A673 (cell line): ENCODE results near the gene MYH3. TPM values are rescaled to one million over a fixed set of nuclear protein-coding genes. Genes with fewer than 3 reads are reported as not detected.

Source experiments
- Bru-seq: library from RNA; stranded (reverse); fragments of 400-500 nt; gene quantifications from one replicate; lab custom pipeline; 2021; lab: Mats Ljungman, UMichigan
- BruChase-seq, 2 experiments: library from RNA; stranded (reverse); fragments of 400-500 nt; gene quantifications; one replicate each; lab custom pipeline; 2021; lab: Mats Ljungman, UMichigan
- BruUV-seq: library from RNA; stranded (reverse); fragments of 400-500 nt; replicated peaks from 2 replicates; lab custom pipeline; 2021; lab: Mats Ljungman, UMichigan
- CTCF ChIA-PET: fragments of 300-600 bp; sonication (Branson Sonifier 250); formaldehyde crosslinking; loops from one replicate; lab custom pipeline; 2022; ENCODE audit warnings: antibody characterized with exemption; lab: Charles Lee
- POLR2A ChIA-PET: fragments of 300-600 bp; sonication (Branson Sonifier 250); formaldehyde crosslinking; loops from one replicate; lab custom pipeline; 2022; ENCODE audit warnings: antibody characterized with exemption; ENCODE audit not compliant: low non-redundant PET; lab: Charles Lee
- DNase-seq: peaks from one replicate; pipeline ENCODE4 v3.0.0-alpha.2; 2015; ENCODE audit warnings: low spot score
- H3K27ac ChIP-seq: fragments of 200-600 bp; sonication (generic); 2 replicates; pipeline ENCODE4 v1.5.1; 2016; ENCODE audit warnings: mixed run types, low read depth, mild to moderate bottlenecking, mixed read lengths, antibody characterized with exemption, low read length; ENCODE audit not compliant: poor library complexity, severe bottlenecking
- H3K27me3 ChIP-seq: fragments of 200-600 bp; sonication (generic); replicated peaks from 2 replicates; pipeline ENCODE4 v1.6.1; 2017; ENCODE audit warnings: mixed run types, low read depth, mild to moderate bottlenecking, mixed read lengths, antibody characterized with exemption, low read length; ENCODE audit not compliant: insufficient read depth, poor library complexity
- H3K36me3 ChIP-seq: fragments of 200-600 bp; sonication (generic); 2 replicates; pipeline ENCODE4 v1.6.1; 2016; ENCODE audit warnings: mixed run types, mild to moderate bottlenecking, mixed read lengths, antibody characterized with exemption, low read length; ENCODE audit not compliant: insufficient read depth, poor library complexity, severe bottlenecking
- H3K4me1 ChIP-seq: fragments of 200-600 bp; sonication (generic); 2 replicates; pipeline ENCODE4 v1.6.1; 2017; ENCODE audit warnings: mixed run types, mild to moderate bottlenecking, mixed read lengths, antibody characterized with exemption, low read length; ENCODE audit not compliant: insufficient read depth, poor library complexity, severe bottlenecking
- H3K4me3 ChIP-seq: fragments of 200-600 bp; sonication (generic); 2 replicates; pipeline ENCODE4 v1.5.1; 2016; ENCODE audit warnings: low read depth, mixed run types, mild to moderate bottlenecking, mixed read lengths, low read length; ENCODE audit not compliant: poor library complexity, severe bottlenecking
- H3K9me3 ChIP-seq: fragments of 200-600 bp; sonication (generic); 2 replicates; pipeline ENCODE4 v1.6.1; 2016; ENCODE audit warnings: mixed run types, low read depth, mild to moderate bottlenecking, mixed read lengths, antibody characterized with exemption, low read length; ENCODE audit not compliant: poor library complexity, severe bottlenecking
- CTCF ChIP-seq: fragments of 300-800, 200-600 bp; sonication (generic); conservative IDR thresholded peaks from 2 replicates; pipeline ENCODE4 v1.5.1; 2017; ENCODE audit warnings: low read depth, mild to moderate bottlenecking, antibody characterized with exemption, low read length, moderate library complexity, mixed read lengths
- EZH2 ChIP-seq: fragments of 200-600 bp; sonication (generic); IDR thresholded peaks from 2 replicates; pipeline ENCODE4 v1.6.1; 2017; ENCODE audit warnings: borderline replicate concordance, low read depth, mild to moderate bottlenecking, mixed read lengths, antibody characterized with exemption, low read length; ENCODE audit not compliant: poor library complexity, severe bottlenecking
- intact Hi-C: fragments of 100-400 bp; cut with micrococcal nuclease; formaldehyde crosslinking; loops from one replicate; pipeline ENCODE4 v1.10.0; 2022; ENCODE audit not compliant: unreplicated experiment
- long read RNA-seq: library from polyadenylated mRNA; stranded (forward); transcript quantifications from one replicate; pipeline ENCODE4 v2.0.0, GENCODE V29; 2022
- total RNA-seq: library from RNA; stranded (reverse); gene quantifications from 2 replicates; pipeline ENCODE4 v1.2.3, GENCODE V29; 2021

The MYH3 gene
- total RNA-seq (2.1 and 3.2 TPM in 2 replicates), Bru-seq, nascent RNA (percentile 36 among the genes with signal in this experiment), BruChase-seq, experiment 1, labeled RNA remaining after a 2-hour chase (percentile 33 among the genes with signal in this experiment), BruChase-seq, experiment 2, labeled RNA remaining after a 6-hour chase (percentile 44 among the genes with signal in this experiment)
- long read RNA-seq, result 0 reads

GRCh38 chr17:10657148-10657547, at the start of gene MYH3:
TSS of gene MYH3 (minus strand) at chr17:10657309. CDS start at chr17:10655064, 2,245 bp downstream.
- Histone ChIP-seq H3K4me1 (no peaks in the 10 kb centered on the region), H3K36me3 (no peaks in the 10 kb centered on the region), H3K4me3 (no peak within 1 kb of the TSS), H3K9me3 (no peaks in the 10 kb centered on the region), H3K27me3 (no peaks in the 10 kb centered on the region), H3K27ac (no peak within 1 kb of the TSS)
- ChIA-PET CTCF (no interaction called here), POLR2A (no interaction called here)
- TF ChIP-seq CTCF, result no peak
- no peak for TF ChIP-seq EZH2
- no TSS peak for BruUV-seq
- intact Hi-C loops, result no loop called here
- DNase-seq, result no peak

GRCh38 chr17:10705727-10706126, 48.6 kb upstream of the MYH3 start:
- Histone ChIP-seq H3K4me1 (peaks cover 7% of the 10 kb centered on the region), H3K9me3 (no peaks in the 10 kb centered on the region), H3K27me3 (no peaks in the 10 kb centered on the region), H3K4me3 (no peak overlapping the region), H3K27ac (no peak overlapping the region), H3K36me3 (peaks cover 36% of the 10 kb centered on the region)
- BruUV-seq, result no TSS peak
- no peak for DNase-seq
- no peak for TF ChIP-seq CTCF
- TF ChIP-seq EZH2, result no peak
- CTCF ChIA-PET, result no interaction called here
- intact Hi-C loops, result no loop called here
- POLR2A ChIA-PET, result no interaction called here

GRCh38 chr17:10702574-10702973, 45.5 kb upstream of the MYH3 start:
- TF ChIP-seq EZH2 (no peak), CTCF (no peak)

More at GRCh38 chr17:10702574-10702973, 45.5 kb upstream of the MYH3 start:
- H3K9me3 ChIP-seq, result no peaks in the 10 kb centered on the region
- H3K27ac ChIP-seq, result no peak overlapping the region
- no peak overlapping the region for H3K4me3 ChIP-seq
- H3K4me1 ChIP-seq, result peaks cover 11% of the 10 kb centered on the region
- POLR2A ChIA-PET, result no interaction called here
- CTCF ChIA-PET, result no interaction called here
- no peak for DNase-seq
- intact Hi-C loops, result no loop called here
- peaks cover 22% of the 10 kb centered on the region for H3K36me3 ChIP-seq
- no peaks in the 10 kb centered on the region for H3K27me3 ChIP-seq
- BruUV-seq, result no TSS peak
